ENCODE data around the gene RAB11FIP5.

DNA sequence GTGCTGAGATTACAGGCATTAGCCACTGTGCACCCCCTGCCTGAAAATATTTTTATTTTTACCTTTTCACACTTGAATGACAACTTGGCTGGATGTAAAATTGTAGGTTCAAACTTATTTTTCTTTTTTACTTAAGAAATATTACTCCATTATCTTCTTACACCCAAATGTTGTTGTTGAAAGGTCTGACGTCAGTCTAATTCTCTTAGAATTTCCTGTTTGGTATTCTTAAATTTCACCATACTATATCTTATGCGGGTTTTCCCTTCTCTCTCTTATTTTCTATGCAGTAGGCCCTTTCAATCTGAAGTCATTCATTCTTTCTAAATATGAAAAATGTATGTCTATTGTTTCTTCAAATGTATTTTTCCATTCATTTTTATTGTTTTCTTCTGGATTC, 29.1 kb upstream of the RAB11FIP5 start:
- TF ChIP-seq CTCF (IDR thresholded peaks at IDR 0.05 in 4 of 5, conservative IDR thresholded peaks at IDR 0.05 in 1 of 5) (no peak), POLR2A (IDR thresholded peaks at IDR 0.05) (no peak)
